IPS DF 4.7 (cell line): ENCODE data around the gene SNRPA1.
"Not testable (repeated sequence)": the region's sequence is repeated elsewhere in the genome, so short reads cannot be mapped to it uniquely, and the experiment has no call there.

ENCODE experiments used
- DNase-seq: peaks from one replicate; pipeline ENCODE4 v3.0.0-alpha.2; 2013; ENCODE audit warnings: low spot score; ENCODE audit errors: extremely low read depth

Gene SNRPA1

DNA sequence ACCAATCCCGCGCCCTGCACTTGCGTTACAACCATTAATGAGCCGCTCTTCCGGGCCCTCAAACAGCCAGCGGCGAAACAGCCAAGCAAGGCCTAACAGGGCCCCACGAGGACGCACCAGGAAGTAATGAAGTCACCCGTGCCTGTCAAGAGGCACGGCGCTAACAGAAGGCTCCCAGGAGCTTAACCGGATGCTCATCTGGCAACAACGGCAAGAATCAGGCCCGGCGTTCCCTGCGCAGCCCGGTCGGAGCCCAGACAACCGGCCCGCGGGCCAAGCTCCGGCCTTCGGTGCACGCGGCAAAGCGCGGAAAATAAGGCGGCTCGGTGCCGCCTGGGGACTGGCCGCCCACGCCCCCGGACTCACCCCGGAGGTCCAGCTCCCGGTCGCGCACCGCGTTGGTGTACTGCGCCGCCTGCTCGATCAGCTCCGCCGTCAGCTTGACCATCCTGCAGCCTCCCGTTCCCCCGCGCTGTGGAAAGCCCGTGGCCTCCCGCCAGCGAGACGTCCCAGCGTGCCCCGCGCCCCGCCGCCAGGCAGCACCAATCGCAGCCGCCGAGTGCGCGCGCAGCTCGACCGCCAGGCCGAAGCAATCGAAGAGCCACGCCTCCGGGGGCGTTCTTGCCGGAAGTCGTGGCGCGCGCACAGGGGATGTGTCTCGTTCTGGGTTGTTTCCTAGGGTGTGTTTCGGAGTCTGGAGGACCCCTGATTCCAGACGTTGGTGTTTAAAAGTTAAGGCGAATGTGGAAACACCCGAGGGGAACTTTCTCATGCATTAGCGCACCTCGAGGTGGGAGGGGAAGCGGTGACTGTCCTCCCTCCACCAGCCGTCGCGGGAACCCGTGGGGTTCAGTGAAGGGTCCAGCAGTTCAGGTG lies at the start of gene SNRPA1:
TSS of gene SNRPA1 (minus strand) at position 518 of the 876 bp plus-strand sequence. CDS start at position 448, 70 bp downstream.
- no peak for DNase-seq

DNA sequence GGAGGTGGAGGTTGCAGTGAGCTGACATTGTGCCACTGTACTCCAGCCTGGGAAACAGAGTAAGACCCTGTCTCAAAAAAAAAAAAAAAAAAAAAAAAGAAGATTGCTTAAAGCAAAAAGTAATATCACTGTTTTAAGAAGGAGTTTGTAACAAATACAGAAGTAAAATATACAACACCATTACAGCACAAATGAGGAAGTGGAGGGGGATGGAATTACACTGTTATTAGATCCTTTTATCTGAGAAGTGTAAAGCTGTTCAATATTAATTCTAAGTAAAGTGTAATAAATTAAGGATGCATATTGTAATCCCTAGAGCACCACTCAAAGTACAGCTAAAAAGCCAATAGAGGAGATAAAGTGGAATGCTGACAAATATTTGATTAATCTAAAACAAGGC lies 47.0 kb upstream of the SNRPA1 start:
- no peak for DNase-seq

GRCh38 chr15:101338502-101339057 lies 43.5 kb upstream of the SNRPA1 start:
- DNase-seq = no peak

GRCh38 chr15:101337976-101338375 lies 42.9 kb upstream of the SNRPA1 start:
- no peak for DNase-seq

GRCh38 chr15:101333907-101334789 lies 39.1 kb upstream of the SNRPA1 start:
- DNase-seq = not testable (repeated sequence)

DNA sequence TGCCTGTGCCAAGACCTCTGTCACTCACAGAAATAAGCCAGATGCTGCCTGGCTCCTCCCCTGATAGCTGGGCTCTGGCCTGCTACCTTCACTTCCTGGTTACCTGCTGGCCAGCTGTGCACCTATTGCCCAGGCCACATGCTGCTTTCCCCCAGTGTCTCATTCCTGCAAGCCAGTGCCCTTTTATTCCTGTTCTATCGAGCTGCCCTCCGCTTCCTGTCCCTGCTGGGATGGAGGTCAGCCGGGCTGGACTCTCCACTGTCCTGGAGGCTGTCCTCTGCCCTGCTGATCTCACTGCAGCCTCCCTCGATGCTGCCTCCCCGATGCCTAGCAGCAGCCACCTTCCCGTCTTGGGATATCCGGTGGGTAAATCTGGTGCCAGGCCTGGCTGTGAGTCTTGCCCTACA lies 37.0 kb upstream of the SNRPA1 start:
- no peak for DNase-seq

DNA sequence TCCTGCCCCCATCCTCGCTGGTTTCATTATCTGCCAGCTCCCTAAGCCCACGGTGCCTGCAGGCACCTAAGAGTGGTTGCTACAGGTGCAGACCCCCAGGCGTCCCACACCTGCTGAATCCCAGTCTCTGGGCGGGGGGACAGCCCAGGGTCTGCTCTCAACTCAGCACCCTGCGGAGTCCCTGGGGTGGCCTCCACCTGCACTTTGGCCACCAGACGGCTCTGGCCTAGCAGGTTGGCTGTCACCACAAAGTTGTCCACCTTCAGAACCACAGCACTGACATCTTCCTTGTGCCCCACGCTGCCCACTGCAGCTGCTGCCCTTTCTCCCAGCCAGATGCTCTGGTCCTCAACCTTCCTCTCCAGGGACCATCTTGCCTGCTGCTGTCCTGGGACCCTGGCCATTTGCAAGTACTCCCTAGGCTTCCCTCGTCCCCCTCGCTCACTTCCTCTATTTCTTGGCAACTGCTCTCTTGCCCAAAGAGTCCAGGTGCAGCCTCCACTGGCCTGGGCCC lies 34.9 kb upstream of the SNRPA1 start:
- DNase-seq = no peak

- DNase-seq = no peak
These were observed 34.3 kb upstream of the SNRPA1 start for GRCh38 chr15:101329309-101329863.

DNA sequence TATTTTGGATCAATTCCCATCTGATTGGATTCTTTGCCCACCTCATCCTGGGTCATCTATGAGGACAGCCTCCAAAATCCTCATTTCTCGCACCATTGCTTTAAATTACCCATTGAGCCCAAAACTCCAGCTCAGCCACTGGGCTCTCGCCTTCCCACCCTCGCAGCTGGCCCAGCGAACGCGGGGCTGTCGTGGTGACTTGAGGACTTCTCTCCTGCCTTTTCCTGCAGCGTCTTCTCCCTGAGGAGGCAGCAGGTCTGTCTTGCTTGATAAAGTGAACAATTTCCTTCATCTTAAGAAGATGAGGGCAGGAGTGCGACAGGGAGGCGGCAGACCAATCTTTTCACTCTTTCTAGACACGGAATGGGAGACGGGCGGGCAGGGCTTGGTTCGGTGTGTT lies 33.0 kb upstream of the SNRPA1 start:
- no peak for DNase-seq

- no peak for DNase-seq
These were observed 32.2 kb upstream of the SNRPA1 start for GRCh38 chr15:101327147-101327740.

DNA sequence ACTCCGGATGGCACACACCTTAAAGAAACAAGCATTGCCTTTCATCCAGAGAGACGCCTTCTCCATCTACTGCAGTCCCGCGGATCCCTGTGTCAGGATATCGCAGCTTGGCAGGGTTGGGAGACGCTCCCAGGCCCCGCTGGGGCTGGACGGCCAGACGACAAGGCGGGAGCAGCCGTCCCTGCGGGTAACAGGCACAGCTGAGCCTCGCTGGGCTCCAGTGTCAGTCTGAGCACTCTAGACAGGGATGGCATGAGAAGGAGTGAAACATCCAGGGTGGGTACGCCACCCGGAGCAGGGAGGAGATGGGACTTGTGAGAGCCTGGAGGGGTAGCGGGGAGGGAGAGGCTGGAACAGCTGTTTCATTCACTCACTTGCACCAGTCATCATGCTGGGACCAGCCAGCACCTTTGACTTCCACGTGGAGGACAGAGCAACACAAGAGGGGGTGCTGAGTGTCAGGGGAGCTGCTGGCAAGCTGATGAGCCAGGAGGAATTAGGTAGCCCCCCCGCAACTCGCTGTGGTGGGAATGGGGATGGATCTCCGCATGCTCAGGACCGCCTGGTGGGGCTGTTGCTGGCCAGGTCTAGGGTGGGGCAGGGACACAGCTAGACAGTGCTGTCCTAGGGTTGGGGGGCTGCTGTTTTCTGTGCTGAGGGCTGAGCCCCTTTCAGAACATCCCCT lies 31.6 kb upstream of the SNRPA1 start:
- no peak for DNase-seq

DNA sequence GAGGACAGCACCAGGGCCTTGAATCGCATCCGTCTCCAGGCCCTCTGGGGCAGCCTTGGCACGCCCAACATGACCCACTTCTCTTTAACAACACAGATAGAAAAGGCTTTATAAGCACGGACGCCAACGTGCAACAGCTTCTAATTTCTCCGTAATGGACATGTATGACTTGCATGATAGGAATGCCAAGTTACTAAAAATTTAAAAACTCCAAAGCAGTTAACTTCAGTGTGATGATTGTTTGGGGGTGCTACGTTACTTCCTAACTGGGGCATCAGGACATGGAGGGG lies 30.9 kb upstream of the SNRPA1 start:
- DNase-seq = no peak

- no peak for DNase-seq
These were observed 30.4 kb upstream of the SNRPA1 start for GRCh38 chr15:101325263-101326025.

GRCh38 chr15:101324524-101325177 lies 29.6 kb upstream of the SNRPA1 start:
- DNase-seq = no peak

DNA sequence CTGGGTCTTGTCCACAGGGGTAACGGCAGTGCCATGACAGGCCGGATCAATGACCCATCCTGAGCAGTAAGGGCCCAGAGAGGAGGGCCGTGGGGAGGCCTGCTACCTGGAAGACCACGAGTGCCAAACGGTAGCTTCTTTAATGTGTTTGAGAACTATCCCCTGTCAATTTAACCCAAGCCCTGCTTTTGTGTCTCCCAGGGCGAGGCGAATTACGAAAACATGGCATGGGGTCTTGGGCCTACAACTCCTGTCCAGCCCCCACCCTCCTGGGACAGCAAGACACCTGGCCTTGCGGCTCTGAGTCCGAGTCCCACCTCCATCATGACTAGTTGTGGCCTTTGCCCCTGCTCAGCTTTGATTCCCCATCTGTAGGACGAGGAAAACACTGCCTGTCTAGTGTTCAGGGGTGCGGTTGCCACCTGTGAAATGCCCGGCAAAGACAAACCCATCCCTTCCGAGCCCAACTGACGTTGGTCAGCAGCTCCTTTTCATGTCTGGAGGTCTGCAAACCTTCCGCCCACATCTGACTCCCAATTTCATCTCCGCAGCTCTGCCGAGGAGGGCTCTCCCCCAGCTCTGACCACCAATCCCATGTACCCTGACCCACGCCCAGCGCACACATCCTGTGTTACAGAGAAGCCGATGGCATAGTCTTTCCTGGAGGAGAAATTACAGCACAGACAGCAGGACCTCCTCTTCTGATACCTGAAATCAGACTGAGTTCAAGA lies 28.9 kb upstream of the SNRPA1 start:
- DNase-seq = no peak

- no peak for DNase-seq
These were observed 27.9 kb upstream of the SNRPA1 start for GRCh38 chr15:101322854-101323477.

GRCh38 chr15:101322016-101322695 lies 27.1 kb upstream of the SNRPA1 start:
- DNase-seq = no peak
